ENCODE data around the gene HDAC2.

HDAC2 gene

DNA sequence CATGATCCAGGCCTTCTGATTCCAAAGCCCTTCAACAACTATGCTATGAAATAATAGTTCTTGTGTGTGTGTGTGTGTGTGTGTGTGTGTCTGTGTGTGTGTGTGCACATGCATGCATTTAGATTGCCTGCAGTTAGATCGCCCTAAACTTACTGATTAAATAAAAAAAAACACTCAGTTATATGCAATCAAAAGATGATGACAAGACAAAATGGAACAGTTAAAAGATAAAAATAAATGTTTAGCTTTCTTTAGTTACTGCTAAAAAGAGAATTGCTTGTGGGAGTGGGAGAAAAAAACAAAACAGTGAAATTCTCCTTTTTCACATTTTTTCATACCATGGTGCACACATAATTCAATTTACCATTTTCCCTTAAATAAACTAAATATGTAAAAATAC lies 84.4 kb downstream of the HDAC2 start:
- Histone ChIP-seq H3K9me3 (ENCODE audit: insufficient read depth, low read depth, low read length) (no peaks in the 10 kb centered on the region), H3K36me3 (ENCODE audit: insufficient read depth, low read length) (no peaks in the 10 kb centered on the region), H3K27me3 (ENCODE audit: insufficient read depth, low read length) (no peaks in the 10 kb centered on the region), H3K4me3 (ENCODE audit: low read length) (no peak overlapping the region), H3K4me1 (ENCODE audit: insufficient read depth, low read length) (no peaks in the 10 kb centered on the region), H3K27ac (ENCODE audit: low read depth, low read length) (no peak overlapping the region), H3K9ac (ENCODE audit: low read depth, low read length) (no peak overlapping the region)
- WGBS: no CpG with 5 or more reads among the region's 1 CpG

DNA sequence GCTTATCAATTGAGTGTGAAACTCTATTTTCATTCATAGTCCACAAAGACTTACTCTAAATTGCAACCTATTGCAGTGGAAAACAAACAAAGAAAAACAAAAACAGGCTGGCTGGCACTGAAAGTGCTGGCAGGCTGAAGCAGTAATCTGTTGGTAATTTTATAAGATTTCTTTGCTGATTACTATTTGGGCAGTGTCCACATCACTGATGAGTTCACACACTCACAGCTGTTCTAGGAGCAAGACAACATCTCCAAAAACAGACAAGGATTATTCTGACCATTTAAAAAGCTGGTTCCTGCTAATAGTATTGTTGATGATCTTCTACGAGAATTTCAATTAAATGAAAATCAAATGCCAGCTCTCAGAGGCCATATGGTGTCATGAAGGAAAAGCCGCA lies 86.9 kb downstream of the HDAC2 start:
- WGBS: 94% methylated on average over 2 of the region's 2 CpGs
- no peak overlapping the region for H3K9ac ChIP-seq (ENCODE audit: low read depth, low read length)
- no peaks in the 10 kb centered on the region for H3K9me3 ChIP-seq (ENCODE audit: insufficient read depth, low read depth, low read length)
- H3K27ac ChIP-seq (ENCODE audit: low read depth, low read length): no peak overlapping the region
- no peak overlapping the region for H3K4me3 ChIP-seq (ENCODE audit: low read length)
- no peaks in the 10 kb centered on the region for H3K27me3 ChIP-seq (ENCODE audit: insufficient read depth, low read length)
- no peaks in the 10 kb centered on the region for H3K4me1 ChIP-seq (ENCODE audit: insufficient read depth, low read length)
- H3K36me3 ChIP-seq (ENCODE audit: insufficient read depth, low read length): no peaks in the 10 kb centered on the region

Measured in HUES64 (cell line).